IMR-90 (cell line): ENCODE data around the gene FAM204A. TPM values are rescaled to one million over a fixed set of nuclear protein-coding genes. Genes with fewer than 3 reads are reported as not detected.

Experiments
- ATAC-seq: fragments of 200-7000 bp; cut with Tn5 transposase; 2 replicates; pipeline ENCODE4 v1.9.1; 2020; ENCODE audit warnings: low read depth, mild to moderate bottlenecking, moderate library complexity
- BruUV-seq: library from RNA; stranded (reverse); fragments of 400-500 nt; replicated peaks from 2 replicates; lab custom pipeline; 2021; lab: Mats Ljungman, UMichigan
- CTCF ChIA-PET: fragments of 300-600 bp; formaldehyde crosslinking; extraction: SDS; loops from one replicate; lab custom pipeline; 2021; ENCODE audit warnings: antibody characterized with exemption; lab: Yijun Ruan, JAX
- POLR2A ChIA-PET: fragments of 300-600 bp; sonication (Branson Sonifier 250); formaldehyde crosslinking; loops from one replicate; lab custom pipeline; 2022; ENCODE audit warnings: antibody characterized with exemption; ENCODE audit not compliant: unreplicated experiment; lab: Charles Lee
- DNase-seq: peaks from one replicate; pipeline ENCODE4 v3.0.0; 2013
- H2AFZ ChIP-seq: replicated peaks from 2 replicates; pipeline ENCODE3; 2013; ENCODE audit warnings: low read length, mild to moderate bottlenecking; ENCODE audit not compliant: poor library complexity
- H2AK5ac ChIP-seq: 2 replicates; pipeline ENCODE4 v1.6.1; 2013; ENCODE audit warnings: low read depth, low read length, inconsistent platforms
- H2AK9ac ChIP-seq: replicated peaks from 2 replicates; pipeline ENCODE3; 2013; ENCODE audit warnings: mild to moderate bottlenecking, low read depth, low read length, moderate library complexity; ENCODE audit not compliant: poor library complexity
- H2BK120ac ChIP-seq: 2 replicates; pipeline ENCODE4 v1.6.1; 2013; ENCODE audit warnings: low read depth, low read length, inconsistent platforms
- H2BK15ac ChIP-seq: 3 replicates; pipeline ENCODE4 v1.6.1; 2013; ENCODE audit warnings: low read depth, low read length, inconsistent platforms
- H2BK20ac ChIP-seq: 2 replicates; pipeline ENCODE4 v1.6.1; 2013; ENCODE audit warnings: low read depth, mild to moderate bottlenecking, inconsistent platforms, low read length, moderate library complexity
- H2BK5ac ChIP-seq: 2 replicates; pipeline ENCODE4 v1.6.1; 2013; ENCODE audit warnings: mild to moderate bottlenecking, low read depth, low read length, inconsistent platforms; ENCODE audit not compliant: poor library complexity, severe bottlenecking
- H3K14ac ChIP-seq: replicated peaks from 2 replicates; pipeline ENCODE4 v1.6.1; 2013; ENCODE audit warnings: low read depth, low read length, inconsistent platforms
- H3K18ac ChIP-seq: 2 replicates; pipeline ENCODE4 v1.6.1; 2013; ENCODE audit warnings: low read depth, low read length, control low read depth
- H3K23ac ChIP-seq: 2 replicates; pipeline ENCODE4 v1.6.1; 2013; ENCODE audit warnings: low read depth, low read length, inconsistent platforms
- H3K27ac ChIP-seq: 2 replicates; pipeline ENCODE4 v1.5.1; 2013; ENCODE audit warnings: mild to moderate bottlenecking, control low read depth, low read length; ENCODE audit not compliant: insufficient read depth
- H3K27me3 ChIP-seq: 2 replicates; pipeline ENCODE4 v1.6.1; 2013; ENCODE audit warnings: low read length; ENCODE audit not compliant: control insufficient read depth, insufficient read depth
- H3K36me3 ChIP-seq: 2 replicates; pipeline ENCODE4 v1.6.1; 2013; ENCODE audit warnings: low read length, mixed read lengths; ENCODE audit not compliant: control insufficient read depth, insufficient read depth
- H3K4ac ChIP-seq: 2 replicates; pipeline ENCODE4 v1.6.1; 2013; ENCODE audit warnings: low read depth, low read length, inconsistent platforms
- H3K4me1 ChIP-seq: 2 replicates; pipeline ENCODE4 v1.6.1; 2013; ENCODE audit warnings: low read length, mixed read lengths; ENCODE audit not compliant: control insufficient read depth, insufficient read depth
- H3K4me2 ChIP-seq: 2 replicates; pipeline ENCODE4 v1.6.1; 2013; ENCODE audit warnings: low read depth, mild to moderate bottlenecking, control low read depth, low read length, moderate library complexity
- H3K4me3 ChIP-seq: 2 replicates; pipeline ENCODE4 v1.5.1; 2013; ENCODE audit warnings: low read depth, mild to moderate bottlenecking, control low read depth, low read length, moderate library complexity; ENCODE audit not compliant: insufficient read depth
- H3K56ac ChIP-seq: 2 replicates; pipeline ENCODE4 v1.6.1; 2013; ENCODE audit warnings: low read length, inconsistent platforms; ENCODE audit not compliant: insufficient read depth; ENCODE audit errors: extremely low read depth
- H3K79me1 ChIP-seq, 2 experiments: 2 replicates each; pipeline ENCODE4 v1.6.1; 2013; ENCODE audit warnings: low read length in 2 of 2, inconsistent platforms in 1 of 2, low read depth in 1 of 2
- H3K9ac ChIP-seq: 2 replicates; pipeline ENCODE4 v1.6.1; 2013; ENCODE audit warnings: low read depth, low read length, control low read depth
- H3K9me1 ChIP-seq: 2 replicates; pipeline ENCODE4 v1.6.1; 2013; ENCODE audit warnings: low read length, inconsistent platforms; ENCODE audit not compliant: insufficient read depth
- H3K9me3 ChIP-seq: 2 replicates; pipeline ENCODE4 v1.6.1; 2013; ENCODE audit warnings: low read length; ENCODE audit not compliant: control insufficient read depth, insufficient read depth
- H4K20me1 ChIP-seq: 2 replicates; pipeline ENCODE4 v1.6.1; 2013; ENCODE audit warnings: low read length, inconsistent platforms; ENCODE audit not compliant: insufficient read depth
- H4K5ac ChIP-seq: 2 replicates; pipeline ENCODE4 v1.6.1; 2013; ENCODE audit warnings: mild to moderate bottlenecking, low read depth, low read length, control low read depth
- H4K8ac ChIP-seq, 2 experiments: 2 replicates each; pipeline ENCODE4 v1.6.1; 2013; ENCODE audit warnings: low read depth in 2 of 2, low read length in 2 of 2, control low read depth in 1 of 2, inconsistent platforms in 1 of 2
- H4K91ac ChIP-seq: 2 replicates; pipeline ENCODE4 v1.6.1; 2013; ENCODE audit warnings: low read depth, low read length, inconsistent platforms; ENCODE audit not compliant: insufficient read depth
- CEBPB ChIP-seq: IDR thresholded peaks from 2 replicates; pipeline ENCODE4 v1.6.1; 2012; ENCODE audit warnings: low read depth, low read length, improper control_type of control experiment
- CHD1 ChIP-seq: IDR thresholded peaks from 2 replicates; pipeline ENCODE4 v1.6.1; 2012; ENCODE audit warnings: low read depth, low read length, improper control_type of control experiment
- MAFK ChIP-seq: IDR thresholded peaks from 2 replicates; pipeline ENCODE4 v1.6.1; 2012; ENCODE audit warnings: low read depth, low read length, improper control_type of control experiment
- MAZ ChIP-seq: IDR thresholded peaks from 2 replicates; pipeline ENCODE4 v1.6.1; 2012; ENCODE audit warnings: low read depth, mild to moderate bottlenecking, low read length, improper control_type of control experiment, moderate library complexity, borderline replicate concordance
- NFE2L2 ChIP-seq: fragments of 150-350 bp; IDR thresholded peaks from 2 replicates; pipeline ENCODE4 v1.6.1; 2016; ENCODE audit warnings: low read depth, mild to moderate bottlenecking, low read length
- RFX5 ChIP-seq: IDR thresholded peaks from 2 replicates; pipeline ENCODE4 v1.8.0; 2012; ENCODE audit warnings: low read depth, mild to moderate bottlenecking, low read length, moderate library complexity
- WGBS, 2 experiments: methylation state at CpG; one replicate each; pipeline versions ENCODE4 v1.1.5 to v1.1.7; 2013; ENCODE audit warnings: missing lambda C conversion rate in 2 of 2; ENCODE audit not compliant: insufficient read length in 1 of 2; ENCODE audit errors: extremely low coverage in 2 of 2; 5-methylcytosine and 5-hydroxymethylcytosine counted together
- dilution Hi-C: fragments of 300-500 bp; cut with HindIII; formaldehyde crosslinking; loops from one replicate; pipeline ENCODE4 v1.14.3; 2018; ENCODE audit warnings: low sequenced_read_pairs; ENCODE audit not compliant: unreplicated experiment
- in situ Hi-C: fragments of 300-500 bp; cut with MboI; formaldehyde crosslinking; loops from 3 replicates; pipeline ENCODE4 v1.14.3; 2019; ENCODE audit warnings: low sequenced_read_pairs, inconsistent platforms, mixed read lengths
- intact Hi-C: fragments of 100-400 bp; cut with micrococcal nuclease; formaldehyde crosslinking; loops from 2 replicates; pipeline ENCODE4 v1.10.0; 2022
- polyA plus RNA-seq, 3 experiments: library from polyadenylated mRNA; depleted of rRNA; stranded (reverse); fragments of >200 nt; gene quantifications; 2 replicates each; pipeline ENCODE4 v1.2.3, GENCODE V29; 2012; ENCODE audit warnings: low replicate concordance in 1 of 3
- total RNA-seq: library from RNA; depleted of rRNA; stranded (reverse); fragments of >200 nt; gene quantifications from 2 replicates; pipeline ENCODE4 v1.2.3, GENCODE V29; 2012

FAM204A gene
- total and polyA plus RNA-seq, 2 of the 4 experiments (the other 2 are of a cell fraction), result 23.6 to 54.3 TPM

DNA sequence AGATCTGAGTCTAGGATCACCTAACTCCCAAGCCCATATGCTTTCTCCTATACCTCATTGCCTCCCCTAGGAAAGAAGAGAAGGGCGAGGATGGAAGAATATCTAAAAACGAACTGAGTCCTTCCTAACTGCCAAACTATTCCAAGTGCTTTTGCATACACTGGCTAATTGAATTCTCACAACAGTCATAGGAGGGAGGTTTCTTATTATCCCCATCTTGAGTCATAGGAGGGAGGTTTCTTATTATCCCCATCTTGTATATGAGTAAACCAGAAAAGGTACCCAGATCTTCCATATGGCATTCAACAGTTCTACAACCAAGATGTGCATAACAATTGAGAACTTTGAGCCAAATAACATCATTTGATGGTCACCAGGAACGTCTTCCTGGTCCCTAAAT is 13.1 kb upstream of the FAM204A start:
- no peak overlapping the region for H2AK5ac ChIP-seq
- no peak overlapping the region for H3K27ac ChIP-seq
- H3K79me1 ChIP-seq, result no peaks in the 10 kb centered on the region
- H3K56ac ChIP-seq, result no peak overlapping the region
- H3K9ac ChIP-seq, result no peak overlapping the region
- TF ChIP-seq MAZ, result no peak
- TF ChIP-seq CEBPB, result no peak
- TF ChIP-seq MAFK, result no peak
- no peak for TF ChIP-seq RFX5
- no peak for TF ChIP-seq NFE2L2
- TF ChIP-seq CHD1, result no peak
- H3K4me3 ChIP-seq, result no peak overlapping the region
- no peak overlapping the region for H4K91ac ChIP-seq
- H3K14ac ChIP-seq, result no peak overlapping the region
- H2BK5ac ChIP-seq, result no peak overlapping the region
- no peak overlapping the region for H3K18ac ChIP-seq
- intact Hi-C loops, result loop anchor here (5.0 kb wide), 1 partner anchor 77 kb away; no protein-coding TSS in a partner anchor
- H3K4ac ChIP-seq, result no peak overlapping the region
- in situ Hi-C loops, result no loop called here
- no peaks in the 10 kb centered on the region for H3K9me3 ChIP-seq
- dilution Hi-C loops, result no loop called here
- no peak overlapping the region for H3K23ac ChIP-seq
- no CpG with 5 or more reads among the region's 3 CpGs for WGBS, 2 experiments
- CTCF ChIA-PET, result no interaction called here
- H2BK15ac ChIP-seq, result no peak overlapping the region
- no peaks in the 10 kb centered on the region for H3K9me1 ChIP-seq
- H3K36me3 ChIP-seq, result no peaks in the 10 kb centered on the region
- H2BK120ac ChIP-seq, result no peak overlapping the region
- H2BK20ac ChIP-seq, result no peak overlapping the region
- POLR2A ChIA-PET, result no interaction called here
- ATAC-seq (no peak), DNase-seq (no peak)
- no peak overlapping the region for H3K4me2 ChIP-seq
- H3K4me1 ChIP-seq, result no peaks in the 10 kb centered on the region
- no peak overlapping the region for H4K8ac ChIP-seq
- H2AK9ac ChIP-seq, result no peak overlapping the region
- no peak overlapping the region for H4K5ac ChIP-seq
- H3K27me3 ChIP-seq, result no peaks in the 10 kb centered on the region; the same call in 1 of the 2 replicates
- BruUV-seq, result no TSS peak
- no peaks in the 10 kb centered on the region for H4K20me1 ChIP-seq
- H2AFZ ChIP-seq, result no peak overlapping the region
